HuH-7 (cell line): ENCODE data around the gene PIN4.
"Not testable (repeated sequence)": the region's sequence is repeated elsewhere in the genome, so short reads cannot be mapped to it uniquely, and the experiment has no call there.

Experiments
- DNase-seq: peaks from one replicate; pipeline ENCODE4 v3.0.0; 2011; ENCODE audit warnings: low spot score

PIN4 gene

GRCh38 chrX:72202792-72203401, 21.3 kb downstream of the PIN4 start:
- DNase-seq = no peak

DNA sequence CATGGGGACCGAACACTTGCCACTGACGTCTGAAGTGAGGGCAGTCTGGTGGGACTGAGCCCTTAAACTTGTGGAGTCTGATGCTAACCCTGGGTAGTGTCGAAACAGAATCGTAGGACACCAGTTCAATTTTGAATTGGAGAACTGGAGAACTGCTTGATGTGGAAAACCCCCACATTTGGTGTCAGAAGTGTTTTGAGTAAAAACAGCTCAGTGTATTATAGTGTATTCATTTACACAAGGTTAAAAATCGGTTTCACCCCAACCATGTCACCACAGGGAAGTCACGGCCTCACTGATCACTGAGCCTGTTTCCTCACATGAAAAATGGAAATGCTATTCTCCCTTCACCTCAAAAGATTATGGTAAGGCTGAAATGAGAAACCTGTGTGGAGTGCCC, 21.9 kb downstream of the PIN4 start:
- DNase-seq = no peak

DNA sequence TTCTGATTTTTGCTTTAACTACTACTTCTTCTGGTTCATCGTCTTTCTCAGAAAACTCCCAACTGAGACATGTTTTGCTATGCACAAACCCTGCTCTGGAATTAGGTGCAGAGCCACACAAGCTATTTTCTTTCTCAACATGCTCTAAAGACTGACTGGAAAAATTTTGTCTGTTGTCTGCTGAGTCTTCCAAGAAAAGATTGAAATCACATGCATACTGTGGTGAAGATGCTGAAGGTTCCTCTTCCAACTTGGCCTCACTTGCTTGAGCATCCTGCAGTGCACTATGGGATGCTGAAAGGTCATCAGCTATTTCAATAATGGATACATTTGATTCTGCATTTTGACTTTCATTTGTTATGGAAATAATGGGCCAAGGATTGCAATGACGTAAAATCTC, 24.1 kb downstream of the PIN4 start:
- DNase-seq = no peak

DNA sequence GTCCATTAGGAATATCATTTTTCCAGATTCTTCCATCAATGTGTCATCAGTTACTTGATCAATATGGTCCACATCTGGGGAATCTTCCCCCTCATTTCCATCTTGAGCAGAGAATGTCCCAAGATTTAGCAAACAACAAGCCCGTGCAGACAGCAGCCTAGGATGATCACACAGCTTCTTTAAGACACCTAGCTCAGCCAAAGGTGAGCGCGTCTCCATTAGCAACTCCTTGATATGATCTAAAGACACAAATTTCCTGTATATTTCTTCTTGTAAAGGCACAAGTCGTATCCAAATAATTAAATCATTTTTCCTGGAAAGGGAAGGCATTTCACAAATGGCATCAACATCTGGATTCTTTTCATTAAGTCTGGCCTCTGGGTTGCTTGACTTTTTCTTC, 25.8 kb downstream of the PIN4 start:
- no peak for DNase-seq

DNA sequence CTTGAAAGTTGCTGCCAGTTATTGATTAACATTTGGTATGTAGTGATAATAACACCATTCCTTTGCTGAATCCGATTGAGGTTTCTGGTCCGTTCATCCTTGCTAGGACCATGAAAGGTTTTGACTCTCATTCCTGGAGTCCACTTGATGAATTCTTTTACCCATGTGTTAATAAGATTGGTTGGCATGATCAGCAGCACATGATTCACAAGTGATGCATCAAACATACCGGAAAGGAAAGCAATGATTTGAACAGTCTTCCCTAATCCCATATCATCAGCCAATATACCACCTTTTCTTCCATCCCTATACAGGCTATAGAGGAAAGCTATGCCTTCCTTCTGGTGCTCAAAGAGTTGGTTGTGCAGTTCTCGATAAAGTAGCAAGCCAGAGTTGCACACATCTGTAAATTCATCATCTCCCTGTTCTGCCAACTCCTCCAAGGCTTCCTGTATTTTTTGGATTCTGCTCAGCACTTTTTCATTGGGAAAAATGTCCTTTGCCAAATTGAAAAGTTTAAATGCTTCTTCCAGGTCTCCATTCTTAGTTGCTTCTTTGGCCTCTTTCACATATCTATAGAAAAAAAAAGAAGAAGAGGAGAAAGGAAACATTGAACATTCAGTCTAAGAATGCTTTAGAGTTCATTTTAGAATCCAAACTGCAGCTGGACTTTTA, 26.7 kb downstream of the PIN4 start:
- DNase-seq = no peak

DNA sequence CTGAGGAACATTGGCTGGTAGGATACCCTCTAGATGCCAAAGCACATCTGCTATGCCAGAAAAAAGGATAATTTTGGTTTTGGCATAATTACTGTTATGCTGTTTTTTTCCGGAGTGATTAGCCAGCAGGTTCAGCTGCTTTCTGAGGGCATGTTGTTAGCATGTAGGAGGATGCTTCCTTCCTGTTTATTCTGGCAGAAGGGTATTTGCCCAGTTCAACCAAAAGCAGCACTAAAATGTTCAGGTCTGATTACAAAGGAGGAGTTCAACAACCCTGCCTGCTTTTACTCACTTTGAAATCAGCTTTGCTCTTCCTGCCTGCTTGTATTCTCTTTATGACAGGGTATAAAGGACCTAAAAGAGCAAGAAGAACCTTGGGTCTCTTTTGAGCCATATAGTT, 35.4 kb downstream of the PIN4 start:
- no peak for DNase-seq

- not testable (repeated sequence) for DNase-seq
Measured at GRCh38 chrX:72220375-72220774, 38.8 kb downstream of the PIN4 start.

GRCh38 chrX:72230290-72230689, 48.7 kb downstream of the PIN4 start:
- DNase-seq = no peak

- no peak for DNase-seq
Measured at GRCh38 chrX:72236841-72237240, 55.3 kb downstream of the PIN4 start.

DNA sequence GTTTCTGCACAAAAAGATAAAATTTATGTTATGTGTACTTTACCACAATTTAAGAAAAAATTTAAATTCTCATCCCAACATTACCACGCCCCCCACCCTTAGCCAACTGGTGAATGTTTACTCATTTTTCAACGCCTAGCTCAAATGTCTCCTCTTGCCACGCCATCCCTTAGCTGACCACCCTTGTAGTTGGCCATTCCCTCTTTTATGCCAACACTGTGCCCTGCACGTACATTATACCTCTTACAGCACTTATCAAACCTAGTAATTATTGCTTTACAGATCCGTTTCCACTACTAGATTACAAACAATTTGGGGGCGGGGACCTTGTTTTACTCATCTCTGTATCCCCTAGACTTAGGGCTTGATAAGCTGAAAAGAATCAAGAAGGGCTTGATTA, 56.6 kb downstream of the PIN4 start:
- DNase-seq = no peak

GRCh38 chrX:72238721-72239475, 57.3 kb downstream of the PIN4 start, which contains the start of gene ERCC6L:
TSS of gene ERCC6L (minus strand) at chrX:72239027. CDS start at chrX:72238911, 116 bp downstream.
- DNase-seq = peak; percentile 90

DNA sequence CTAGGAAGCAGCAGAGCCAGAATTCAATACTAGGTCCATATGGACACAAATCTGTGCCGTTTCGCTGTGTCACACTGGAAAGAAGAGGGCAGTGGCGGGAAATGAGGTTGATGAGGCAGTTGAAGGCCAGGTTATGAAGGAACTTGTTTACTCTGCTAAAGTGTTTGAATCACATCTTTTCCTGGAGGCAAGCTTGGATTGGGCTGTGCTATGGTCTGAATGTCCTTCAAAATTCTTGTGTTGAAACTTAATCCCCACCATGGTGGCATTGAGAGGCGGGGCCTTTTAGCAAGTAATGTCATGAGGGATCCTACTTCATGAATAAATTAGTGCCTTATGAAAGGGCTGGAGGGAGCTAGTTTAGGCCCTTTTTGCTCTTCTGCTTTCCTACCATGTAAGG, 59.4 kb downstream of the PIN4 start:
- no peak for DNase-seq

GRCh38 chrX:72243472-72243871, 61.9 kb downstream of the PIN4 start:
- no peak for DNase-seq

- peak; percentile 82 for DNase-seq
Measured at GRCh38 chrX:72245461-72246089, 64.0 kb downstream of the PIN4 start.

DNA sequence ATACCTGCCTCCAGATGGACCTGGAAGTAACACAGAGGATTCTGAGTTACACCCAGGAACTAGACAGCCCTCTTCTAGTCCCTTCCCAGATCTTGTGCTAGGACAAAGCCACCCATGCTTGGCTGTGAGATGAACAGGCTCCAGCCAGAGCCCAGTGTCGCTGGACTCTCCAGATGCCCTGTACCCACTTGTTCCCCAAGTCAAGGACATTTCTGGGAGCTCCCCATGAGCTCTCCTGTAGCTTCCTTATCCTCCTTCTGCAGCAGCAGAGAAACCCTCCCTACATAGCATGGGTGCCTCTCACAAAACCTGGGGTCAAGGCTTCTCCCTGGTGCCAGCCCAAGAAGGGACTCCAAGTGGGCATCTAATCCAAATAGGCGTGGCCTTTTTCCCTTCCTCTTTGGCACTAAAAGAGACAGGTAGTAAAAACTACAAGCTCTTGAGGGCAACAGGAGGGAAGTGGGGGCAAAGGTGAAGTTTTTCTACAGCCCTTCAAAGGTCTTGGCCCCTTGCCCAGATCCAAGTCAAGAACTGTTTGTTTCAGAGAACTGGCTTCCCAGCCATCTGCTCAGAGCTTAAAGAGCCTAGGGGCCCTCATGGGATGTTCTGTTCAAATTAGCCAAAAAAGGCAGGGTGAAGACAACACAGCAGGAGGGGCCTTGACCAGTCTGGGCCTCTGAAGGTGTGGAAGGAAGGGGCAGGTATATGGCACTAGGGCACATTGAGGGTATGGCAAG, 65.8 kb downstream of the PIN4 start:
- no peak for DNase-seq
